K562 (cell line): ENCODE results near the gene WWP2. TPM values are rescaled to one million over a fixed set of nuclear protein-coding genes. Genes with fewer than 3 reads are reported as not detected.

Experiments
- ARID2 ChIP-seq: fragments of 450-650 bp; IDR thresholded peaks from 2 replicates; pipeline ENCODE4 v1.6.1; 2017; ENCODE audit warnings: antibody characterized with exemption, mild to moderate bottlenecking
- CREB3 ChIP-seq: fragments of 450-650 bp; conservative IDR thresholded peaks from 2 replicates; pipeline ENCODE4 v1.6.1; 2016; ENCODE audit warnings: missing genetic modification characterization, low read depth, mild to moderate bottlenecking, missing compliant biosample characterization, moderate library complexity
- E2F8 ChIP-seq: fragments of 450-650 bp; IDR thresholded peaks from 2 replicates; pipeline ENCODE4 v1.7.1; 2018; ENCODE audit warnings: mild to moderate bottlenecking, low read depth; ENCODE audit not compliant: partially characterized antibody
- ELF4 ChIP-seq: fragments of 450-650 bp; formaldehyde crosslinking; IDR thresholded peaks from 2 replicates; pipeline ENCODE4 v1.4.0; 2022; ENCODE audit warnings: missing genetic modification characterization
- HNRNPK ChIP-seq: fragments of 200-400 bp; formaldehyde crosslinking; IDR thresholded peaks from one replicate; pipeline ENCODE4 v1.6.1; 2018; ENCODE audit warnings: mild to moderate bottlenecking, low read depth, low read length; ENCODE audit not compliant: poor library complexity, severe bottlenecking
- MAFK ChIP-seq: IDR thresholded peaks from 2 replicates; pipeline ENCODE4 v1.6.1; 2011; ENCODE audit warnings: low read length, improper control_type of control experiment
- MBD1 ChIP-seq: fragments of 250-450 bp; sonication (Bioruptor Pico); IDR thresholded peaks from 2 replicates; pipeline ENCODE4 v1.8.0; 2022; ENCODE audit warnings: inconsistent platforms
- NFRKB ChIP-seq: fragments of 450-650 bp; IDR thresholded peaks from 2 replicates; pipeline ENCODE4 v1.6.1; 2016; ENCODE audit warnings: low read depth
- POLR2H ChIP-seq: IDR thresholded peaks from 2 replicates; pipeline ENCODE4 v1.6.1; 2016; ENCODE audit warnings: missing genetic modification characterization, low read depth, mild to moderate bottlenecking, control low read depth, missing compliant biosample characterization, moderate library complexity
- RBM14 ChIP-seq: fragments of 200-400 bp; formaldehyde crosslinking; IDR thresholded peaks from 2 replicates; pipeline ENCODE4 v1.6.1; 2018; ENCODE audit warnings: low read depth, mild to moderate bottlenecking, low read length, moderate library complexity, borderline replicate concordance; ENCODE audit not compliant: insufficient read depth
- RBM25 ChIP-seq: fragments of 200-400 bp; formaldehyde crosslinking; IDR thresholded peaks from 2 replicates; pipeline ENCODE4 v1.6.1; 2018; ENCODE audit warnings: low read length, low read depth, moderate library complexity; ENCODE audit not compliant: severe bottlenecking
- SMAD1 ChIP-seq: fragments of 150-350 bp; IDR thresholded peaks from 2 replicates; pipeline ENCODE4 v1.6.1; 2014; ENCODE audit warnings: low read length, low read depth; ENCODE audit not compliant: partially characterized antibody
- SMARCA4 ChIP-seq: fragments of 450-650 bp; IDR thresholded peaks from 2 replicates; pipeline ENCODE4 v1.6.1; 2016
- SNIP1 ChIP-seq: fragments of 450-650 bp; IDR thresholded peaks from 2 replicates; pipeline ENCODE4 v1.7.1; 2017; ENCODE audit warnings: low read depth, mild to moderate bottlenecking
- TAF15 ChIP-seq: fragments of 200-400 bp; formaldehyde crosslinking; IDR thresholded peaks from 2 replicates; pipeline ENCODE4 v1.6.1; 2017; ENCODE audit warnings: mild to moderate bottlenecking, low read depth, low read length, moderate library complexity
- TARDBP ChIP-seq: fragments of 450-650 bp; IDR thresholded peaks from 2 replicates; pipeline ENCODE4 v1.6.1; 2016
- THRAP3 ChIP-seq: fragments of 450-650 bp; IDR thresholded peaks from 2 replicates; pipeline ENCODE4 v1.6.1; 2016; ENCODE audit warnings: mild to moderate bottlenecking, inconsistent platforms, borderline replicate concordance
- YY1 ChIP-seq, 3 experiments: IDR thresholded peaks; 2 replicates each; pipeline ENCODE4 v1.6.1; 2011; ENCODE audit warnings: low read length in 2 of 3, mild to moderate bottlenecking in 2 of 3, moderate library complexity in 2 of 3, borderline replicate concordance in 1 of 3, control low read depth in 1 of 3, low read depth in 1 of 3; ENCODE audit not compliant: insufficient read depth in 3 of 3, insufficient replicate concordance in 2 of 3, control insufficient read depth in 1 of 3, insufficient read length in 1 of 3; ENCODE audit errors: extremely low read depth in 1 of 3
- ZNF146 ChIP-seq: IDR thresholded peaks from one replicate; pipeline ENCODE4 v1.6.1; 2018; ENCODE audit warnings: missing compliant biosample characterization; ENCODE audit not compliant: unreplicated experiment
- ZNF197 ChIP-seq: fragments of 200-800 bp; sonication (Bioruptor generic); IDR thresholded peaks from 2 replicates; pipeline ENCODE4 v1.6.1; 2016; ENCODE audit warnings: low read depth, missing genetic modification characterization, missing compliant biosample characterization
- ZNF263 ChIP-seq: sonication (generic); formaldehyde crosslinking; IDR thresholded peaks from 2 replicates; pipeline ENCODE4 v1.8.0; 2022; ENCODE audit warnings: mild to moderate bottlenecking, missing genetic modification reagents, borderline replicate concordance
- ZNF586 ChIP-seq: fragments of 450-650 bp; formaldehyde crosslinking; conservative IDR thresholded peaks from 2 replicates; pipeline ENCODE4 v1.4.0; 2020; ENCODE audit warnings: mild to moderate bottlenecking, moderate library complexity
- polyA plus RNA-seq, 8 experiments: library from polyadenylated mRNA; depleted of rRNA in 4 of 8; stranded (reverse) in 5 of 8; unstranded in 3 of 8; fragments of >200 nt; fragmentation: Nextera tagmentation in 2 of 8; fragmentation: Illumina TruSeq in 1 of 8; extraction: Ambion mirVana in 2 of 8; extraction: Trizol in 1 of 8; gene quantifications; 2 replicates each; pipeline versions ENCODE4 v1.2.1 to v1.2.3, GENCODE V29; 2011 to 2014; ENCODE audit warnings: inconsistent platforms in 1 of 8, missing spikeins in 1 of 8
- total RNA-seq, 7 experiments: library from RNA; depleted of rRNA in 6 of 7; stranded (reverse); fragments of >200 nt in 6 of 7; fragmentation: Illumina TruSeq in 2 of 7; extraction: Trizol in 2 of 7; gene quantifications; 2 replicates each; pipeline versions ENCODE4 v1.2.1 to v1.2.3, GENCODE V29; 2011 to 2021; ENCODE audit warnings: low replicate concordance in 1 of 7

Gene WWP2
- total and polyA plus RNA-seq, 9 of the 15 experiments (the other 6 are each of a cell fraction or from before 2014, with no cell fraction given), result 1.9 to 34.4 (median 14.6) TPM

GRCh38 chr16:69761983-69762813, at the start of gene WWP2 (continued):
- no peak for TF ChIP-seq SNIP1
- peak; percentile 69; the same call in 1 of the 2 replicates for TF ChIP-seq POLR2H
- no peak for TF ChIP-seq HNRNPK
- peak; percentile 60; the same call in 1 of the 2 replicates for TF ChIP-seq NFRKB
- no peak for TF ChIP-seq ZNF146
- no peak for TF ChIP-seq RBM25
- no peak for TF ChIP-seq MBD1
- no peak for TF ChIP-seq THRAP3
- TF ChIP-seq E2F8, result peak; percentile 74
- peak; percentile 60; the same call in 1 of the 2 replicates for TF ChIP-seq MAFK
- peak; percentile 95 for TF ChIP-seq ELF4
- no peak for TF ChIP-seq ARID2
- no peak for TF ChIP-seq TAF15
- TF ChIP-seq RBM14, result no peak
- TF ChIP-seq SMARCA4, result no peak
- no peak for TF ChIP-seq SMAD1
- TF ChIP-seq YY1 (IDR thresholded peaks at IDR 0.05; ENCODE audit: borderline replicate concordance in 1 of 3, control insufficient read depth in 1 of 3, extremely low read depth in 1 of 3, insufficient read depth in 3 of 3, insufficient read length in 1 of 3, insufficient replicate concordance in 2 of 3, low read depth in 1 of 3, low read length in 2 of 3), result peak in 2 of 3 experiments; percentile 22 to 49
- TF ChIP-seq ZNF586 (CRISPR knock-in tag), result no peak
- no peak for TF ChIP-seq TARDBP
- TF ChIP-seq CREB3 (tag), result 0 out of 2 replicates have a peak, but pooled peaks have one; percentile 41
- TF ChIP-seq ZNF197 (CRISPR knock-in tag), result peak; percentile 54; the same call in 1 of the 2 replicates
- no peak for TF ChIP-seq ZNF263 (CRISPR knock-in tag)
